Stimulated activated memory B cell treated with anti-CD40 and anti-IgM and Interleukin-4, amounts not matched to agents 10 μg/mL and 1 μg/mL and 100 μg/mL, for 72 hours (primary cell): Measurements from ENCODE around the gene AMZ2.
"Not testable (repeated sequence)": the region's sequence is repeated elsewhere in the genome, so short reads cannot be mapped to it uniquely, and the experiment has no call there.

Experiments used
- ATAC-seq: fragments of 150-1000 bp; cut with Tn5 transposase; 2 replicates; pipeline ENCODE4 v1.10.0; 2021
- H3K27ac Mint-ChIP-seq: one replicate; pipeline ENCODE4 v1.8.0; 2022; ENCODE audit warnings: mild to moderate bottlenecking, mixed read lengths
- H3K27me3 Mint-ChIP-seq: one replicate; pipeline ENCODE4 v1.8.0; 2022; ENCODE audit warnings: mixed read lengths
- H3K36me3 Mint-ChIP-seq: one replicate; pipeline ENCODE4 v1.8.0; 2022; ENCODE audit warnings: mixed read lengths
- H3K4me1 Mint-ChIP-seq: one replicate; pipeline ENCODE4 v1.8.0; 2022; ENCODE audit warnings: mixed read lengths
- H3K4me3 Mint-ChIP-seq: one replicate; pipeline ENCODE4 v1.8.0; 2022; ENCODE audit warnings: mild to moderate bottlenecking, moderate library complexity, mixed read lengths
- H3K9me3 Mint-ChIP-seq: one replicate; pipeline ENCODE4 v1.8.0; 2022; ENCODE audit warnings: mixed read lengths

The AMZ2 gene

GRCh38 chr17:68210570-68211315 is 37.1 kb upstream of the AMZ2 start:
- Mint-ChIP-seq H3K36me3 (peaks cover 50% of the 10 kb centered on the region), H3K27me3 (no peaks in the 10 kb centered on the region)

GRCh38 chr17:68213428-68214411 is 34.1 kb upstream of the AMZ2 start:
- Mint-ChIP-seq H3K4me3 (peak overlapping the region; percentile 59), H3K36me3 (peaks cover 55% of the 10 kb centered on the region), H3K27ac (peak overlapping the region; percentile 78), H3K4me1 (peaks cover 48% of the 10 kb centered on the region)
- not testable (repeated sequence) for H3K9me3 Mint-ChIP-seq, H3K27me3 Mint-ChIP-seq
- ATAC-seq, result peak; percentile 70

More at GRCh38 chr17:68210570-68211315, 37.1 kb upstream of the AMZ2 start:
- no peak for ATAC-seq
- no peak overlapping the region for H3K27ac Mint-ChIP-seq
- H3K9me3 Mint-ChIP-seq, result no peaks in the 10 kb centered on the region
- peak overlapping the region; percentile 34 for H3K4me3 Mint-ChIP-seq
- peaks cover 50% of the 10 kb centered on the region for H3K4me1 Mint-ChIP-seq

- peaks cover 59% of the 10 kb centered on the region for H3K36me3 Mint-ChIP-seq
- peaks cover 49% of the 10 kb centered on the region for H3K4me1 Mint-ChIP-seq
- not testable (repeated sequence) for H3K9me3 Mint-ChIP-seq, H3K4me3 Mint-ChIP-seq, ATAC-seq, H3K27me3 Mint-ChIP-seq
- H3K27ac Mint-ChIP-seq, result peak overlapping the region; percentile 78
Measured at GRCh38 chr17:68215453-68215852, 32.4 kb upstream of the AMZ2 start.

GRCh38 chr17:68219429-68219828 is 28.4 kb upstream of the AMZ2 start:
- H3K9me3 Mint-ChIP-seq, H3K27me3 Mint-ChIP-seq, H3K4me3 Mint-ChIP-seq, ATAC-seq: not testable (repeated sequence)
- Mint-ChIP-seq H3K4me1 (peaks cover 38% of the 10 kb centered on the region), H3K36me3 (peaks cover 48% of the 10 kb centered on the region), H3K27ac (peak overlapping the region; percentile 39)

GRCh38 chr17:68220186-68220585 is 27.7 kb upstream of the AMZ2 start:
- H3K27ac Mint-ChIP-seq, result peak overlapping the region; percentile 39
- not testable (repeated sequence) for H3K4me3 Mint-ChIP-seq, H3K9me3 Mint-ChIP-seq

GRCh38 chr17:68220786-68221185 is 27.1 kb upstream of the AMZ2 start:
- H3K4me3 Mint-ChIP-seq, ATAC-seq, H3K9me3 Mint-ChIP-seq, H3K27me3 Mint-ChIP-seq: not testable (repeated sequence)
- Mint-ChIP-seq H3K4me1 (peaks cover 46% of the 10 kb centered on the region), H3K36me3 (peaks cover 44% of the 10 kb centered on the region), H3K27ac (peak overlapping the region; percentile 39)

More at GRCh38 chr17:68220186-68220585, 27.7 kb upstream of the AMZ2 start:
- not testable (repeated sequence) for ATAC-seq, H3K27me3 Mint-ChIP-seq
- H3K4me1 Mint-ChIP-seq, result peaks cover 40% of the 10 kb centered on the region
- H3K36me3 Mint-ChIP-seq, result peaks cover 44% of the 10 kb centered on the region

- Mint-ChIP-seq H3K27me3 (no peaks in the 10 kb centered on the region), H3K4me3 (no peak overlapping the region), H3K27ac (peak overlapping the region; percentile 5), H3K9me3 (no peaks in the 10 kb centered on the region), H3K36me3 (peaks cover 44% of the 10 kb centered on the region), H3K4me1 (peaks cover 54% of the 10 kb centered on the region)
- ATAC-seq, result no peak
Measured at GRCh38 chr17:68221786-68222185, 26.1 kb upstream of the AMZ2 start.

- no peak overlapping the region for H3K4me3 Mint-ChIP-seq
- H3K27me3 Mint-ChIP-seq, result no peaks in the 10 kb centered on the region
- peaks cover 59% of the 10 kb centered on the region for H3K4me1 Mint-ChIP-seq
- ATAC-seq, result no peak
- H3K36me3 Mint-ChIP-seq, result peaks cover 48% of the 10 kb centered on the region
- H3K9me3 Mint-ChIP-seq, result no peaks in the 10 kb centered on the region
- peak overlapping the region; percentile 28 for H3K27ac Mint-ChIP-seq
Measured at GRCh38 chr17:68222606-68223005, 25.2 kb upstream of the AMZ2 start.

GRCh38 chr17:68225055-68225454 is 22.8 kb upstream of the AMZ2 start:
- ATAC-seq, result peak; percentile 92
- not testable (repeated sequence) for H3K9me3 Mint-ChIP-seq, H3K27me3 Mint-ChIP-seq
- Mint-ChIP-seq H3K4me3 (peak overlapping the region; percentile 54), H3K4me1 (peaks cover 65% of the 10 kb centered on the region), H3K27ac (peak overlapping the region; percentile 74), H3K36me3 (peaks cover 42% of the 10 kb centered on the region)

- H3K4me3 Mint-ChIP-seq, H3K27me3 Mint-ChIP-seq, H3K9me3 Mint-ChIP-seq: not testable (repeated sequence)
- ATAC-seq, result peak; percentile 53
- Mint-ChIP-seq H3K36me3 (peaks cover 32% of the 10 kb centered on the region), H3K4me1 (peaks cover 59% of the 10 kb centered on the region), H3K27ac (peak overlapping the region; percentile 74)
Measured at GRCh38 chr17:68228039-68228680, 19.7 kb upstream of the AMZ2 start.

GRCh38 chr17:68228817-68229570 is 18.8 kb upstream of the AMZ2 start:
- H3K9me3 Mint-ChIP-seq, result no peaks in the 10 kb centered on the region
- H3K27ac Mint-ChIP-seq, result peak overlapping the region; percentile 74
- no peaks in the 10 kb centered on the region for H3K27me3 Mint-ChIP-seq
- peaks cover 31% of the 10 kb centered on the region for H3K36me3 Mint-ChIP-seq
- peaks cover 63% of the 10 kb centered on the region for H3K4me1 Mint-ChIP-seq
- no peak for ATAC-seq
- no peak overlapping the region for H3K4me3 Mint-ChIP-seq

GRCh38 chr17:68229619-68230018 is 18.2 kb upstream of the AMZ2 start:
- peaks cover 62% of the 10 kb centered on the region for H3K4me1 Mint-ChIP-seq
- H3K27me3 Mint-ChIP-seq, result no peaks in the 10 kb centered on the region
- H3K36me3 Mint-ChIP-seq, result peaks cover 31% of the 10 kb centered on the region
- H3K4me3 Mint-ChIP-seq, result no peak overlapping the region
- H3K27ac Mint-ChIP-seq, result peak overlapping the region; percentile 74
- no peaks in the 10 kb centered on the region for H3K9me3 Mint-ChIP-seq
- no peak for ATAC-seq

GRCh38 chr17:68231131-68231530 is 16.7 kb upstream of the AMZ2 start:
- H3K4me1 Mint-ChIP-seq, result peaks cover 59% of the 10 kb centered on the region
- H3K4me3 Mint-ChIP-seq, H3K27me3 Mint-ChIP-seq, H3K9me3 Mint-ChIP-seq, ATAC-seq: not testable (repeated sequence)
- H3K36me3 Mint-ChIP-seq, result peaks cover 31% of the 10 kb centered on the region
- H3K27ac Mint-ChIP-seq, result peak overlapping the region; percentile 74

- peaks cover 31% of the 10 kb centered on the region for H3K36me3 Mint-ChIP-seq
- H3K9me3 Mint-ChIP-seq, result no peaks in the 10 kb centered on the region
- no peaks in the 10 kb centered on the region for H3K27me3 Mint-ChIP-seq
- no peak for ATAC-seq
- H3K27ac Mint-ChIP-seq, result peak overlapping the region; percentile 74
- peaks cover 55% of the 10 kb centered on the region for H3K4me1 Mint-ChIP-seq
- H3K4me3 Mint-ChIP-seq, result no peak overlapping the region
Measured at GRCh38 chr17:68231541-68231940, 16.3 kb upstream of the AMZ2 start.
